Panc1 (cell line): ENCODE results near the gene CLSTN2. TPM values are rescaled to one million over a fixed set of nuclear protein-coding genes. Genes with fewer than 3 reads are reported as not detected.

Experiments used
- ATAC-seq: fragments of 200-7000 bp; cut with Tn5 transposase; 2 replicates; pipeline ENCODE4 v1.9.1; 2020; ENCODE audit warnings: mild to moderate bottlenecking, moderate library complexity
- BruUV-seq: library from RNA; stranded (reverse); fragments of 400-500 nt; replicated peaks from 2 replicates; lab custom pipeline; 2021; lab: Mats Ljungman, UMichigan
- CTCF ChIA-PET: fragments of 300-600 bp; sonication (Branson Sonifier 250); formaldehyde crosslinking; loops from one replicate; lab custom pipeline; 2022; ENCODE audit warnings: antibody characterized with exemption; lab: Charles Lee
- POLR2A ChIA-PET: fragments of 300-600 bp; sonication (Branson Sonifier 250); formaldehyde crosslinking; loops from one replicate; lab custom pipeline; 2022; ENCODE audit warnings: antibody characterized with exemption; lab: Charles Lee
- DNase-seq: peaks from one replicate; pipeline ENCODE4 v3.0.0-alpha.2; 2010; ENCODE audit warnings: low read depth, low spot score
- H3K27ac ChIP-seq: 2 replicates; pipeline ENCODE4 v1.5.1; 2011; ENCODE audit warnings: mild to moderate bottlenecking, low read length, inconsistent platforms
- H3K27me3 ChIP-seq: fragments of 200-500 bp; sonication (Bioruptor generic); 2 replicates; pipeline ENCODE4 v1.6.0; 2014; ENCODE audit warnings: low read length, inconsistent platforms; ENCODE audit not compliant: control insufficient read depth, insufficient read depth
- H3K36me3 ChIP-seq: fragments of 200-500 bp; sonication (Bioruptor generic); 2 replicates; pipeline ENCODE4 v1.5.1; 2014; ENCODE audit warnings: inconsistent platforms, mild to moderate bottlenecking, low read length, moderate library complexity; ENCODE audit not compliant: control insufficient read depth, insufficient read depth
- H3K4me1 ChIP-seq: 2 replicates; pipeline ENCODE4 v1.5.1; 2011; ENCODE audit warnings: inconsistent platforms, mild to moderate bottlenecking, low read length, moderate library complexity; ENCODE audit not compliant: control insufficient read depth, insufficient read depth
- H3K4me3 ChIP-seq, 2 experiments: 2 replicates each; pipeline ENCODE4 v1.5.1; 2011 to 2012; ENCODE audit warnings: low read depth in 2 of 2, low read length in 2 of 2, mild to moderate bottlenecking in 2 of 2, inconsistent platforms in 1 of 2, moderate library complexity in 1 of 2
- H3K9me3 ChIP-seq: fragments of 200-500 bp; sonication (Bioruptor generic); 2 replicates; pipeline ENCODE4 v1.5.1; 2014; ENCODE audit warnings: low read depth, mild to moderate bottlenecking, inconsistent platforms, low read length, moderate library complexity; ENCODE audit not compliant: control insufficient read depth, insufficient read depth
- POLR2AphosphoS5 ChIP-seq: IDR thresholded peaks from 2 replicates; pipeline ENCODE4 v1.6.1; 2012; ENCODE audit warnings: mild to moderate bottlenecking, low read depth, low read length, moderate library complexity
- SIN3A ChIP-seq: IDR thresholded peaks from 2 replicates; pipeline ENCODE4 v1.6.1; 2012; ENCODE audit warnings: low read depth, mild to moderate bottlenecking, low read length, moderate library complexity, borderline replicate concordance; ENCODE audit not compliant: insufficient read depth
- TCF7L2 ChIP-seq: IDR thresholded peaks from 2 replicates; pipeline ENCODE4 v1.6.1; 2011; ENCODE audit warnings: mild to moderate bottlenecking, low read depth, low read length, inconsistent platforms
- in situ Hi-C: cut with HindIII; loops from 2 replicates; pipeline ENCODE4 v1.10.0; 2016; ENCODE audit warnings: low sequenced_read_pairs, low pct_unique_long_range_greater_than_20kb
- intact Hi-C: fragments of 100-400 bp; cut with micrococcal nuclease; formaldehyde crosslinking; loops from one replicate; pipeline ENCODE4 v1.10.0; 2022; ENCODE audit not compliant: unreplicated experiment
- total RNA-seq: library from RNA; stranded (reverse); gene quantifications from one replicate; pipeline ENCODE4 v1.2.1, GENCODE V29; 2021; ENCODE audit not compliant: unreplicated experiment
- TF ChIP-seq, protein P1 (sequence below): fragments of 450-650 bp; IDR thresholded peaks from 2 replicates; pipeline ENCODE4 v1.5.1; 2017; ENCODE audit warnings: mild to moderate bottlenecking
- TF ChIP-seq, protein P2 (sequence below), 2 experiments: IDR thresholded peaks; 2 replicates each; pipeline ENCODE4 v1.6.1; 2011 to 2012; ENCODE audit warnings: low read depth in 2 of 2, control low read depth in 1 of 2, low read length in 1 of 2, mild to moderate bottlenecking in 1 of 2, moderate library complexity in 1 of 2; ENCODE audit not compliant: insufficient read depth in 1 of 2

CLSTN2 gene
- total RNA-seq, 1 experiment from 2014 or later = 0.03 TPM

DNA sequence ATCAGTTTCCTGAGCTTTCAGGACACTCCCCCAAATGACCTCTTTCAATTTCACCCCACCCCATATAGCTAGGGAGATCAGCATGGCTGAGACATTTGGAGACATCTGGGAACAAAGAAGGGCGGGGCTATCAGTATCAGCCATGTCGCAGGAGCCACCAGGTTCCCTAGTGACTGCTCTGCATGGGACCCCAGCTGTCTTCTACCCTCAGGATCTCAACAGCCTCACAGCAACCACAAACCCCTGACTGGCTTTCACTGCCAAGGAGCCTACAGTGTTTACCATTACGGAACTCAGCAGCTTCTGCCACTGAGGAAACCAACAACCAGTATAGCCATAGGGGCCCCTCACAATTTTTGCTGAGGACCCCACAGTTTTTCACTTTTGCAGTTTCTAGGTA lies 473.3 kb downstream of the CLSTN2 start:
- BruUV-seq = no TSS peak
- ATAC-seq (no peak), DNase-seq (no peak)
- H3K4me1 ChIP-seq = no peaks in the 10 kb centered on the region
- CTCF ChIA-PET = no interaction called here
- intact Hi-C loops (no loop called here), in situ Hi-C loops (no loop called here)
- no peaks in the 10 kb centered on the region for H3K36me3 ChIP-seq
- no peaks in the 10 kb centered on the region for H3K27me3 ChIP-seq
- POLR2A ChIA-PET = no interaction called here
- TF ChIP-seq TCF7L2 = no peak
- TF ChIP-seq, protein P1, sequence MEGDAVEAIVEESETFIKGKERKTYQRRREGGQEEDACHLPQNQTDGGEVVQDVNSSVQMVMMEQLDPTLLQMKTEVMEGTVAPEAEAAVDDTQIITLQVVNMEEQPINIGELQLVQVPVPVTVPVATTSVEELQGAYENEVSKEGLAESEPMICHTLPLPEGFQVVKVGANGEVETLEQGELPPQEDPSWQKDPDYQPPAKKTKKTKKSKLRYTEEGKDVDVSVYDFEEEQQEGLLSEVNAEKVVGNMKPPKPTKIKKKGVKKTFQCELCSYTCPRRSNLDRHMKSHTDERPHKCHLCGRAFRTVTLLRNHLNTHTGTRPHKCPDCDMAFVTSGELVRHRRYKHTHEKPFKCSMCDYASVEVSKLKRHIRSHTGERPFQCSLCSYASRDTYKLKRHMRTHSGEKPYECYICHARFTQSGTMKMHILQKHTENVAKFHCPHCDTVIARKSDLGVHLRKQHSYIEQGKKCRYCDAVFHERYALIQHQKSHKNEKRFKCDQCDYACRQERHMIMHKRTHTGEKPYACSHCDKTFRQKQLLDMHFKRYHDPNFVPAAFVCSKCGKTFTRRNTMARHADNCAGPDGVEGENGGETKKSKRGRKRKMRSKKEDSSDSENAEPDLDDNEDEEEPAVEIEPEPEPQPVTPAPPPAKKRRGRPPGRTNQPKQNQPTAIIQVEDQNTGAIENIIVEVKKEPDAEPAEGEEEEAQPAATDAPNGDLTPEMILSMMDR = no peak
- TF ChIP-seq POLR2AphosphoS5 = no peak
- TF ChIP-seq SIN3A = no peak
- TF ChIP-seq, protein P2, sequence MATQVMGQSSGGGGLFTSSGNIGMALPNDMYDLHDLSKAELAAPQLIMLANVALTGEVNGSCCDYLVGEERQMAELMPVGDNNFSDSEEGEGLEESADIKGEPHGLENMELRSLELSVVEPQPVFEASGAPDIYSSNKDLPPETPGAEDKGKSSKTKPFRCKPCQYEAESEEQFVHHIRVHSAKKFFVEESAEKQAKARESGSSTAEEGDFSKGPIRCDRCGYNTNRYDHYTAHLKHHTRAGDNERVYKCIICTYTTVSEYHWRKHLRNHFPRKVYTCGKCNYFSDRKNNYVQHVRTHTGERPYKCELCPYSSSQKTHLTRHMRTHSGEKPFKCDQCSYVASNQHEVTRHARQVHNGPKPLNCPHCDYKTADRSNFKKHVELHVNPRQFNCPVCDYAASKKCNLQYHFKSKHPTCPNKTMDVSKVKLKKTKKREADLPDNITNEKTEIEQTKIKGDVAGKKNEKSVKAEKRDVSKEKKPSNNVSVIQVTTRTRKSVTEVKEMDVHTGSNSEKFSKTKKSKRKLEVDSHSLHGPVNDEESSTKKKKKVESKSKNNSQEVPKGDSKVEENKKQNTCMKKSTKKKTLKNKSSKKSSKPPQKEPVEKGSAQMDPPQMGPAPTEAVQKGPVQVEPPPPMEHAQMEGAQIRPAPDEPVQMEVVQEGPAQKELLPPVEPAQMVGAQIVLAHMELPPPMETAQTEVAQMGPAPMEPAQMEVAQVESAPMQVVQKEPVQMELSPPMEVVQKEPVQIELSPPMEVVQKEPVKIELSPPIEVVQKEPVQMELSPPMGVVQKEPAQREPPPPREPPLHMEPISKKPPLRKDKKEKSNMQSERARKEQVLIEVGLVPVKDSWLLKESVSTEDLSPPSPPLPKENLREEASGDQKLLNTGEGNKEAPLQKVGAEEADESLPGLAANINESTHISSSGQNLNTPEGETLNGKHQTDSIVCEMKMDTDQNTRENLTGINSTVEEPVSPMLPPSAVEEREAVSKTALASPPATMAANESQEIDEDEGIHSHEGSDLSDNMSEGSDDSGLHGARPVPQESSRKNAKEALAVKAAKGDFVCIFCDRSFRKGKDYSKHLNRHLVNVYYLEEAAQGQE (IDR thresholded peaks at IDR 0.05; ENCODE audit: insufficient read depth in 1 of 2, low read depth in 2 of 2, low read length in 1 of 2) = no peak
- no peak overlapping the region for H3K27ac ChIP-seq
- no peaks in the 10 kb centered on the region for H3K9me3 ChIP-seq
- no peak overlapping the region for H3K4me3 ChIP-seq

DNA sequence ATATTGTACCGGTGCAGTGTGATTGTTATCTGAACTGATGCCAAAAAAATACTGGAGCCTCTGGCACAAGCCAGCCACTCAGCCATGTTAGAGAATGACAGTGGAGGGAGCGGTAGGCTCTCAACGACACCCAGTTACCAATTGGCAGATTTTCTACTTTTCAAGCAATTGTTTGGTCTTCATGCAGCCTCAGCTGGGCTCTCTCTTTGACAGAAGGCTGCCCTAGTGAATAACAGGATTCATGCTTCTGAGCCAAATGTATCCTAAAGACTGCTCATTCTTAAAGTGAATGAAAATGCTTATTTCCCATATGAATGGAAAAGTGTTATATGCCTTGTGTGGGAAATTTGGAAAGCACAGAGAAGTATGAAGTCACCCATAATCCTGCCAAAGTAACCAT lies 481.7 kb downstream of the CLSTN2 start:
- no peaks in the 10 kb centered on the region for H3K4me1 ChIP-seq
- ATAC-seq (no peak), DNase-seq (no peak)
- intact Hi-C loops (no loop called here), in situ Hi-C loops (no loop called here)
- H3K27ac ChIP-seq = no peak overlapping the region
- BruUV-seq = no TSS peak
- ChIA-PET POLR2A (no interaction called here), CTCF (no interaction called here)
- no peak overlapping the region for H3K4me3 ChIP-seq
- TF ChIP-seq SIN3A = no peak
- no peak for TF ChIP-seq TCF7L2
- TF ChIP-seq POLR2AphosphoS5 = no peak
- TF ChIP-seq, protein P2 (IDR thresholded peaks at IDR 0.05; ENCODE audit: insufficient read depth in 1 of 2, low read depth in 2 of 2, low read length in 1 of 2) = no peak
- TF ChIP-seq, protein P1 = no peak
- 0 out of 2 replicates have a peak, but pooled peaks cover 2% of the 10 kb centered on the region for H3K27me3 ChIP-seq
- H3K36me3 ChIP-seq = no peaks in the 10 kb centered on the region
- no peaks in the 10 kb centered on the region for H3K9me3 ChIP-seq
